GM23338 (cell line): ENCODE results near the gene NAGA. TPM values are rescaled to one million over a fixed set of nuclear protein-coding genes. Genes with fewer than 3 reads are reported as not detected.

Experiments
- ATAC-seq: fragments of 200-7000 bp; cut with Tn5 transposase; 3 replicates; pipeline ENCODE4 v1.9.1; 2020
- DNase-seq: peaks from one replicate; pipeline ENCODE4 v3.0.0-alpha.2; 2015; ENCODE audit warnings: low spot score
- H2AFZ ChIP-seq: fragments of 200-600 bp; sonication (generic); 2 replicates; pipeline ENCODE4 v1.8.0; 2016; ENCODE audit warnings: antibody characterized with exemption, mild to moderate bottlenecking, moderate library complexity
- H3F3A ChIP-seq: fragments of 200-600 bp; sonication (generic); replicated peaks from 2 replicates; pipeline ENCODE4 v1.8.0; 2017; ENCODE audit warnings: antibody characterized with exemption, mixed run types, low read depth
- H3K27ac ChIP-seq: fragments of 200-600 bp; sonication (generic); 2 replicates; pipeline ENCODE4 v1.6.1; 2016; ENCODE audit warnings: low read depth
- H3K27me3 ChIP-seq: fragments of 200-600 bp; sonication (generic); 2 replicates; pipeline ENCODE4 v1.8.0; 2016; ENCODE audit warnings: mild to moderate bottlenecking, mixed run types, moderate library complexity; ENCODE audit not compliant: insufficient read depth
- H3K36me3 ChIP-seq: fragments of 200-600 bp; sonication (generic); 2 replicates; pipeline ENCODE4 v1.8.0; 2016; ENCODE audit warnings: mild to moderate bottlenecking; ENCODE audit not compliant: insufficient read depth
- H3K4me1 ChIP-seq: fragments of 200-600 bp; sonication (generic); 2 replicates; pipeline ENCODE4 v1.8.0; 2016; ENCODE audit warnings: mild to moderate bottlenecking, moderate library complexity; ENCODE audit not compliant: insufficient read depth
- H3K4me2 ChIP-seq: fragments of 200-600 bp; sonication (generic); 2 replicates; pipeline ENCODE4 v1.7.1; 2017; ENCODE audit warnings: mixed run types
- H3K4me3 ChIP-seq: fragments of 200-600 bp; sonication (generic); 2 replicates; pipeline ENCODE4 v1.6.1; 2016; ENCODE audit warnings: mixed run types
- H3K79me2 ChIP-seq: fragments of 200-600 bp; sonication (generic); replicated peaks from 2 replicates; pipeline ENCODE4 v1.8.0; 2017; ENCODE audit warnings: mild to moderate bottlenecking; ENCODE audit not compliant: insufficient read depth
- H3K9me2 ChIP-seq: fragments of 200-600 bp; sonication (generic); 2 replicates; pipeline ENCODE4 v1.8.0; 2017; ENCODE audit not compliant: insufficient read depth
- H4K20me1 ChIP-seq: fragments of 200-600 bp; sonication (generic); replicated peaks from 2 replicates; pipeline ENCODE4 v1.8.0; 2017; ENCODE audit warnings: mild to moderate bottlenecking; ENCODE audit not compliant: insufficient read depth
- H3K27ac Mint-ChIP-seq: 2 replicates; pipeline ENCODE4 v1.8.0; 2020; ENCODE audit warnings: inconsistent platforms, mild to moderate bottlenecking, moderate library complexity, mixed read lengths
- H3K27me3 Mint-ChIP-seq: 3 replicates; pipeline ENCODE4 v1.8.0; 2022; ENCODE audit warnings: low read depth, mild to moderate bottlenecking, moderate library complexity, mixed read lengths, inconsistent platforms; ENCODE audit not compliant: insufficient read depth, poor library complexity
- H3K36me3 Mint-ChIP-seq: 3 replicates; pipeline ENCODE4 v1.8.0; 2021; ENCODE audit warnings: low read depth, mild to moderate bottlenecking, inconsistent platforms, moderate library complexity, mixed read lengths
- H3K4me1 Mint-ChIP-seq: 3 replicates; pipeline ENCODE4 v1.8.0; 2020; ENCODE audit warnings: mild to moderate bottlenecking, inconsistent platforms, mixed read lengths
- H3K4me3 Mint-ChIP-seq: 3 replicates; pipeline ENCODE4 v1.8.0; 2021; ENCODE audit warnings: moderate library complexity, mild to moderate bottlenecking, inconsistent platforms, mixed read lengths
- H3K9me3 Mint-ChIP-seq: 3 replicates; pipeline ENCODE4 v1.8.0; 2020; ENCODE audit warnings: moderate library complexity, mild to moderate bottlenecking, inconsistent platforms, mixed read lengths
- CREB1 ChIP-seq: fragments of 250-450 bp; sonication (Bioruptor Pico); IDR thresholded peaks from 2 replicates; pipeline ENCODE4 v1.5.0; 2020; ENCODE audit warnings: low read depth, mild to moderate bottlenecking, moderate library complexity
- EZH2 ChIP-seq: fragments of 200-600 bp; sonication (generic); IDR thresholded peaks from one replicate; pipeline ENCODE4 v1.8.0; 2017; ENCODE audit warnings: antibody characterized with exemption, mild to moderate bottlenecking, low read depth; ENCODE audit not compliant: unreplicated experiment
- NANOG ChIP-seq: IDR thresholded peaks from 2 replicates; pipeline ENCODE4 v1.6.1; 2016; ENCODE audit warnings: antibody characterized with exemption, borderline replicate concordance
- REST ChIP-seq: IDR thresholded peaks from one replicate; pipeline ENCODE4 v1.6.1; 2018; ENCODE audit warnings: antibody characterized with exemption; ENCODE audit not compliant: unreplicated experiment
- ZNF114 ChIP-seq: fragments of 250-450 bp; sonication (Bioruptor Pico); IDR thresholded peaks from 2 replicates; pipeline ENCODE4 v1.5.0; 2020; ENCODE audit warnings: mild to moderate bottlenecking, moderate library complexity
- ZNF331 ChIP-seq: fragments of 250-450 bp; sonication (Bioruptor Pico); IDR thresholded peaks from 2 replicates; pipeline ENCODE4 v1.5.0; 2020; ENCODE audit warnings: low read depth, mild to moderate bottlenecking, moderate library complexity
- ZNF462 ChIP-seq: fragments of 250-450 bp; sonication (Bioruptor Pico); IDR thresholded peaks from 2 replicates; pipeline ENCODE4 v1.5.0; 2020; ENCODE audit warnings: mild to moderate bottlenecking, moderate library complexity
- polyA plus RNA-seq: library from polyadenylated mRNA; unstranded; fragments of >200 nt; fragmentation: Nextera tagmentation; extraction: Ambion mirVana; gene quantifications from 2 replicates; pipeline ENCODE4 v1.2.1, GENCODE V29; 2016
- total RNA-seq: library from RNA; depleted of rRNA; stranded (reverse); fragments of >200 nt; shearing (Covaris generic); gene quantifications from 2 replicates; pipeline ENCODE4 v1.2.3, GENCODE V29; 2014
- TF ChIP-seq, protein P1 (sequence below): IDR thresholded peaks from 2 replicates; pipeline ENCODE4 v1.6.1; 2016; ENCODE audit warnings: antibody characterized with exemption

NAGA gene
- total and polyA plus RNA-seq, 2 experiments from 2014 or later: 6.3 to 21.4 TPM

- Histone ChIP-seq H3K79me2 (no peaks in the 10 kb centered on the region), H3K4me2 (no peak overlapping the region), H2AFZ (no peak overlapping the region), H4K20me1 (no peaks in the 10 kb centered on the region), H3F3A (peaks cover 11% of the 10 kb centered on the region), H3K27me3 (no peaks in the 10 kb centered on the region), H3K27ac (no peak overlapping the region), H3K9me2 (no peaks in the 10 kb centered on the region; the same call in 1 of the 2 replicates), H3K4me1 (peaks cover 20% of the 10 kb centered on the region), H3K4me3 (no peak overlapping the region), H3K36me3 (peaks cover 3% of the 10 kb centered on the region; the same call in 1 of the 2 replicates)
- peaks cover 16% of the 10 kb centered on the region for H3K4me1 Mint-ChIP-seq
- no peak for TF ChIP-seq CREB1
- TF ChIP-seq REST: no peak
- TF ChIP-seq NANOG: no peak
- TF ChIP-seq ZNF462 (CRISPR knock-in tag): no peak
- TF ChIP-seq, protein P1, sequence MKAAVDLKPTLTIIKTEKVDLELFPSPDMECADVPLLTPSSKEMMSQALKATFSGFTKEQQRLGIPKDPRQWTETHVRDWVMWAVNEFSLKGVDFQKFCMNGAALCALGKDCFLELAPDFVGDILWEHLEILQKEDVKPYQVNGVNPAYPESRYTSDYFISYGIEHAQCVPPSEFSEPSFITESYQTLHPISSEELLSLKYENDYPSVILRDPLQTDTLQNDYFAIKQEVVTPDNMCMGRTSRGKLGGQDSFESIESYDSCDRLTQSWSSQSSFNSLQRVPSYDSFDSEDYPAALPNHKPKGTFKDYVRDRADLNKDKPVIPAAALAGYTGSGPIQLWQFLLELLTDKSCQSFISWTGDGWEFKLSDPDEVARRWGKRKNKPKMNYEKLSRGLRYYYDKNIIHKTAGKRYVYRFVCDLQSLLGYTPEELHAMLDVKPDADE: no peak
- no peak for TF ChIP-seq EZH2
- TF ChIP-seq ZNF331 (CRISPR knock-in tag): no peak
- no peak for TF ChIP-seq ZNF114 (CRISPR knock-in tag)
- ATAC-seq (no peak), DNase-seq (no peak)
- H3K27ac Mint-ChIP-seq: no peak overlapping the region
- peaks cover 6% of the 10 kb centered on the region; the same call in 2 of the 3 replicates for H3K9me3 Mint-ChIP-seq
- H3K27me3 Mint-ChIP-seq: peaks cover 21% of the 10 kb centered on the region
- H3K4me3 Mint-ChIP-seq: no peak overlapping the region
- H3K36me3 Mint-ChIP-seq: peaks cover 52% of the 10 kb centered on the region
Measured at GRCh38 chr22:42066126-42066761, 4.4 kb downstream of the NAGA start.
